ENCODE results near the gene GIMAP4.
"Not testable (repeated sequence)": the region's sequence is repeated elsewhere in the genome, so short reads cannot be mapped to it uniquely, and the experiment has no call there.

GIMAP4 gene

DNA sequence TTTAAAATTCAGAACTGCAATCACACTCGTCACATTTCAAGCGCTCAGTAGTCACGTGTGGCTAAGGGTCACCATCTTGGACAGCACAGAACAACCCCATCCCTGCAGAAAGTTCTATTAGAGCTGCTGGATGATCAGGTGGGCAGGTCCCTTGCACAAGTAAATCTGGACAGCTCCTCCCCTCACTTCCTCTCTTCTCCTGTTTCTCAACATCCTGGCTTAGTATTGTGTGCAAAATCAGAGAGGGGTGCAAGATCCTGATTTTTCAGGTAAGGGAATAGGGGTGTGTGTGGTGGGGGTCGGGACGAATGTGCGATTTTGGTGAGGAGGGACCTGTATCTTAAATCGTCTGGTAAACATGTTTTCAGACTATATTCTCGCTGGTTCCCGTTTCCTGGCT lies at the start of gene GIMAP4:
GIMAP4 (plus strand) TSS at position 222 of the 400 bp plus-strand sequence. CDS start 2,512 bp downstream, outside the sequence.
- DNase-seq (ENCODE audit: low spot score): peak; percentile 76

GRCh38 chr7:150519310-150519709 lies 47.9 kb upstream of the GIMAP4 start:
- no peak for DNase-seq (ENCODE audit: low spot score)

GRCh38 chr7:150520145-150520544 lies 47.0 kb upstream of the GIMAP4 start:
- peak; percentile 53 for DNase-seq (ENCODE audit: low spot score)

DNA sequence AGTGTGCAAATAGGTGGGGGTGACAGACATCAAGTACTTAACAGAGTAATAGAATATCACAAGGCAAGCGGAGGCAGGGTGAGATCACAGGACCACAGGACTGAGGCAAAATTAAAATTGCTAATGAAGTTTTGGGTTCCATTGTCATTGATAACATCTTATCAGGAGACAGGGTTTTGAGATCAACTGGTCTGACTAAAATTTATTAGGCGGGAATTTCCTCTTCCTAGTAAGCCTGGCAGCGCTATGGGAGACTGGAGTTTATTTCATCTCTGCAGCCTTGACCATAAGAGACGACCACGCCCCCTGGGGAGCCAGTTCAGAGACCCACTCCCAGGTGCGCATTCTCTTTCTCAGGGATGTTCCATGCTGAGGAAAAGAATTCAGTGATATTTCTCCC lies 44.3 kb upstream of the GIMAP4 start:
- not testable (repeated sequence) for DNase-seq (ENCODE audit: low spot score)

GRCh38 chr7:150524018-150524417 lies 43.2 kb upstream of the GIMAP4 start:
- DNase-seq (ENCODE audit: low spot score): no peak

DNA sequence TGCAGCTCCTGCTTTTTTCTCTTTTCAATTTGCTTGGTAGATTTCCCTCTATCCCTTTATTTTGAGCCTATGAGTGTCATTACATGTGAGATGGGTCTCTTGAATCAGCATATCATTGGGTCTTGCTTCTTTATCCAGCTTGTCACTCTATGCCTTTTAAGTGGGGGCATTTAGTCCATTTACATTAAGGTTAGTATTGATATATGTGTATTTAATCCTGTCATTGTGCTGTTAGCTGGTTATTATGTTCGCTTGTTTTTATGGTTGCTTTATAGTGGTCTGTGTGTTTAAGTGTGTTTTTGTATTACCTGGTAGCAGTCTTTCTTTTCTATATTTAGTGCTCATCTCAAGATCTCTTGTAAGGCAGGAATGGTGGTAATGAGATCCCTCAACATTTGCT lies 35.5 kb upstream of the GIMAP4 start:
- DNase-seq (ENCODE audit: low spot score): no peak

GRCh38 chr7:150538259-150538658 lies 28.9 kb upstream of the GIMAP4 start:
- no peak for DNase-seq (ENCODE audit: low spot score)

- DNase-seq (ENCODE audit: low spot score): no peak
Observed at GRCh38 chr7:150553163-150553562, 14.0 kb upstream of the GIMAP4 start.

- DNase-seq (ENCODE audit: low spot score): peak; percentile 82
Observed at GRCh38 chr7:150556521-150557138, 10.6 kb upstream of the GIMAP4 start.

GRCh38 chr7:150560486-150560885 lies 6.7 kb upstream of the GIMAP4 start:
- no peak for DNase-seq (ENCODE audit: low spot score)

DNA sequence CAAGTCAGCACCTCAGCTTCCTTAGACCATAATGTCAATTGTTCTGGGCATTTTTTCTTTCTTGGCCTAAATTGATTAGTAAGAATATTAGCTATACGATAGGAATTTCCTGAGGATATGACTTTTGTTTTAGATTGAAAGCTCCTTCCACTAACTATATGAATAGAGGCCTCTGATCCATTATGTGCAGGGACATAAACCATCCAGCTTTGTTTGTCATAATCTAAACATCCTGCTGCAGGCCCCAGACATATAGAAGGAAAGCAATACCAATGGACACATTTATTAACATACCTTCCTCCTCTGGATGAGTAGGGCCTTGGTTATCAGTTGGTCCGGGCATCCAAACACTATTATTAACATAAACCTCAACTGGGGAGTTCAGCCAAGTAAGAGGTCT lies 4.3 kb upstream of the GIMAP4 start:
- DNase-seq (ENCODE audit: low spot score): no peak

DNA sequence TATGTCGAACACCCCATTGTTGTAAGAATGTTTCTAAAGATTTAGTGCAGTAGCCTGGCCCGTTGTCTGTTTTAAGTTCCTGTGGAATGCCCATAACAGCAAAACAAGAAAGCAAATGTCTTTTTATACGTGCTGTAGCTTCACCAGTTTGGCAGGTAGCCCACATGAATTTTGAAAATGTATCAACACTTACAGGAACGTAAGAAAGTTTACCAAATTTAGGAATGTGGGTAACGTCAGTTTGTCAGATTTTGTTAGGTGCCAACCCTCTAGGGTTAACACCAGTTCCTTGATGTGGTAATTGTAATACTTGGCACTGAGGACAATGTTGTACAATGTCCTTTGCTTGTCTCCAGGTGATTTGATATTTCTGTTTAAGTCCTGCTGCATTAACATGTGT lies 3.2 kb upstream of the GIMAP4 start:
- peak; percentile 64 for DNase-seq (ENCODE audit: low spot score)

GRCh38 chr7:150564566-150564965 lies 2.6 kb upstream of the GIMAP4 start:
- no peak for DNase-seq (ENCODE audit: low spot score)

GRCh38 chr7:150565239-150565638 lies 2.0 kb upstream of the GIMAP4 start:
- no peak for DNase-seq (ENCODE audit: low spot score)

DNA sequence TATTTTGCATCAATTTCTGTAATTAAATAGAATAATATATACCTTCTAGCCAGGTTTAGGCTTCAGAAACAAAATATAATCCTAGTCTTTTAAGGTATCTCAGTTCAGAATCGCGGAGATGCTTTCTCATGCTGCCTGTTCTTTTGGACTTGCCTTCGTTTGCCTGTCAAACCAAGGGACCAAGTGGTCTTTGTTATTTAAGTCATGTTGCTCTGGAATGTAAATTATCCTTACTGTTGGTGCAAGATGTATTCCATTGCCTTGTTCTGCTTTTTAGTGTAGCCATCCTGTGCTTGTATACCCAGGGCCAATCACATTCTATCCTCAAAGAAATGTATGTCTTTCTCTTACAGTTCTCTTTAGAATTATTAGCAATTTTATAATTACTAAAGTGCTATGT lies 1.1 kb upstream of the GIMAP4 start:
- no peak for DNase-seq (ENCODE audit: low spot score)

DNA sequence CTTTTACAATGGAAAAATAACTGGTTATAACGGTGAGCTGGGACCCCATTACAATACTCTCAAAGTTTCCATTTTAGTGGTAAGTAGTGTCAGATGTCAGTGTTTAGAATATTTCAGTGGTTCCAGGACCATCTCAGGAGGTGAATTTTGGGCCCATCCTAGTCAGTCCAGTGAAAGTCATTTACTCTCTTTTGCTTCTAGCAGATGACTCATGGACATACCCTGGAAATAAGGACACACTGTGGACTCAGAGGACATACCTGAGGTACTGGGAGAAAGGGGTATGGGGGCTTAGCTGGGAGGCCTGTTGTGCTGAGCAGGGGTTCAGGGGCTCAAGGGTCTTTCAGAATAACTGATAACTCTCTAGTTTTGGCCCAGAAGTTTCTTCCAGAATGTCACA lies 618 bp upstream of the GIMAP4 start:
- no peak for DNase-seq (ENCODE audit: low spot score)

GRCh38 chr7:150567871-150568301 lies 696 bp downstream of the GIMAP4 start:
- peak; percentile 46 for DNase-seq (ENCODE audit: low spot score)

GRCh38 chr7:150568714-150569113 lies 1.5 kb downstream of the GIMAP4 start:
- peak; percentile 67 for DNase-seq (ENCODE audit: low spot score)

DNA sequence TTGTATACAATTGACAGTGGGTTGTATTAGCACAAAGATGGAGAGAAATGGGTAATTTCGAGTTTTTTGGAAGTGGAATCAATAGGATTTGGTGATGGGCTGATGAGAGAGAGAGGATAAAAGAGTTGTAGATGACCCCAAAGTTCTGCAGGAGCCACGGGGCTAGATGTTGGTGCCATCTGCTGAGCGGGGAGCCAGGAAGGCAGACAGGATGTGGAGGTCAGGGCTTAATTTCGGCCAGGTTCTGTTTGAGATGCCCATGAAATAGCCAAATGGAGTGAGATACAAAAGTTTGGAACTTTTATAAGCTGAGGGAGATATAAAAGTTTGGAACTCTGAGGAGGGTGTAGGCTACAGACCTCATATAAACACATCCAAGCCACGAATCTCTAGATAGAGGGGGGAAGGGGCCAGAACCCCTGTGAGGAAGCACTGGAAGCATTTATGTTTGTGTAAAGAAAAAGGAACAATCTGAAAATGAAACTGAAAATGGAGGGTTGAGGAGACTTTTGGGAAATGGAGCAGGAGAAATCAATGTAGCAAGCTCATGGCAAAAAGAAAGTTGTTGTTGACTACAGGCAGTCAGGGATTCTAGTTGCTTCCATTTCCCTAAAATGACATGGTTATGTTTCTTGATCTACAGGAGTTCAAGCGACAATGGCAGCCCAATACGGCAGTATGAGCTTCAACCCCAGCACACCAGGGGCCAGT lies 2.2 kb downstream of the GIMAP4 start:
- no peak for DNase-seq (ENCODE audit: low spot score)

DNA sequence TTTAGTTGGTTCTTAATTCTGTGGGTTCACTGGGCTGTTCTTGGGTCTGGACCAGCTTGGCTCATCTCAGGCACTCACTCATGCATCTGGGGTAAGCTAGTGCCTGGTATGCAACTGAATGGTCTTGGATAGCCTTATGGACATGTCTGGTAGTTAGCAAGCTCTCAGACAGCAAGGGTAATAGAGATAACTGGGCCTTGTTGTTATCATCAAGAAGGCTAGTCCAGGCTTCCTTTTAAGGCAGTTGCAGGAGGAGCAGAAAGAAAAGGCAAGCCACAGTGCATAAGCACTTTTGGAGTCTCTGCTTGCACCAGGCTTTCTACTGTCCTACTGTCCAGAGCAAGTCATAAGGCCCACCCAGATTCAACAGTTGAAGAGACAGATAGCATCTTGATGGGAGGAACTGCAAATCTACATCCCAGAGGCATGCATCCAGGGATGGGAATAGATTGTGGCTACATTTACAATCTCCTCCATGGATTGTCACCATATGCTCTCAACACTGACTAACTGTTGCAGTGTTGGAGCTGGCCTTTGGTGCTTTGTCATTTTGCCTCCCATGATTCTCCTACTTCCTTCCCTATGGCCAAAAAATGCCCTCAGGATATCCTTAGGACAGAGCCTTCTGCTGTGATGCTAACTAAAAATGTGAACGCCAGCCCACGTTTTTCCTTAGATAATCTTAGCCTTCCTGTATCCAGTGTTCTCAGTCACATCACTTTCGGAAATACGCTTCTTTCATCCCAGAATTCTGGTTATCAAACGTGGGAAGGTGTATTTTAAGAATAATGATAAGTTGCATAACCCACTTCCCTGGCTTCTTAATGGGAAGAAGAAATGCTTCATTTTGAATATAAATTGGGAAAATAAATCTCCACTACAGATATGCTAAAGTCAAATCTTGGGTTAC lies 3.6 kb downstream of the GIMAP4 start:
- no peak for DNase-seq (ENCODE audit: low spot score)

DNA sequence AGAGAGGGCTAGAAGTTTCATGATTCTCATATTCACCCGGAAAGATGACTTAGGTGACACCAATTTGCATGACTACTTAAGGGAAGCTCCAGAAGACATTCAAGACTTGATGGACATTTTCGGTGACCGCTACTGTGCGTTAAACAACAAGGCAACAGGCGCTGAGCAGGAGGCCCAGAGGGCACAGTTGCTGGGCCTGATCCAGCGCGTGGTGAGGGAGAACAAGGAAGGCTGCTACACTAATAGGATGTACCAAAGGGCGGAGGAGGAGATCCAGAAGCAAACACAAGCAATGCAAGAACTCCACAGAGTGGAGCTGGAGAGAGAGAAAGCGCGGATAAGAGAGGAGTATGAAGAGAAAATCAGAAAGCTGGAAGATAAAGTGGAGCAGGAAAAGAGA lies 5.3 kb downstream of the GIMAP4 start:
- DNase-seq (ENCODE audit: low spot score): no peak

- not testable (repeated sequence) for DNase-seq (ENCODE audit: low spot score)
Observed at GRCh38 chr7:150579979-150580637, 12.9 kb downstream of the GIMAP4 start.

Measured in CD4-positive, alpha-beta T cell treated with Interleukin-6 at 100 ng/mL for 8 hours (primary cell).